Loucy (cell line): ENCODE data around the gene CTIF.

Experiments used
- EZH2phosphoT487 ChIP-seq: fragments of 200-600 bp; IDR thresholded peaks from 2 replicates; pipeline ENCODE4 v1.6.1; 2018; ENCODE audit warnings: antibody characterized with exemption, mild to moderate bottlenecking, moderate library complexity, borderline replicate concordance
- TF ChIP-seq, protein P1 (sequence below): fragments of 200-600 bp; sonication (generic); conservative IDR thresholded peaks from 2 replicates; pipeline ENCODE4 v1.5.1; 2014; ENCODE audit warnings: mild to moderate bottlenecking, antibody characterized with exemption, low read length

- TF ChIP-seq, protein P1, sequence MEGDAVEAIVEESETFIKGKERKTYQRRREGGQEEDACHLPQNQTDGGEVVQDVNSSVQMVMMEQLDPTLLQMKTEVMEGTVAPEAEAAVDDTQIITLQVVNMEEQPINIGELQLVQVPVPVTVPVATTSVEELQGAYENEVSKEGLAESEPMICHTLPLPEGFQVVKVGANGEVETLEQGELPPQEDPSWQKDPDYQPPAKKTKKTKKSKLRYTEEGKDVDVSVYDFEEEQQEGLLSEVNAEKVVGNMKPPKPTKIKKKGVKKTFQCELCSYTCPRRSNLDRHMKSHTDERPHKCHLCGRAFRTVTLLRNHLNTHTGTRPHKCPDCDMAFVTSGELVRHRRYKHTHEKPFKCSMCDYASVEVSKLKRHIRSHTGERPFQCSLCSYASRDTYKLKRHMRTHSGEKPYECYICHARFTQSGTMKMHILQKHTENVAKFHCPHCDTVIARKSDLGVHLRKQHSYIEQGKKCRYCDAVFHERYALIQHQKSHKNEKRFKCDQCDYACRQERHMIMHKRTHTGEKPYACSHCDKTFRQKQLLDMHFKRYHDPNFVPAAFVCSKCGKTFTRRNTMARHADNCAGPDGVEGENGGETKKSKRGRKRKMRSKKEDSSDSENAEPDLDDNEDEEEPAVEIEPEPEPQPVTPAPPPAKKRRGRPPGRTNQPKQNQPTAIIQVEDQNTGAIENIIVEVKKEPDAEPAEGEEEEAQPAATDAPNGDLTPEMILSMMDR = no peak
- TF ChIP-seq EZH2phosphoT487 = no peak
Measured at GRCh38 chr18:48736321-48737260, 197.8 kb downstream of the CTIF start.
